T47D (cell line): Measurements from ENCODE around the gene SOX2.
A peak's percentile ranks its signal among the peaks of the same experiment; 100 is the strongest.

Experiments
- DNase-seq, 2 experiments: peaks; one replicate each; pipeline versions ENCODE4 v3.0.0 to v3.0.0-alpha.2; 2011 to 2012; ENCODE audit warnings: low read depth in 1 of 2, low spot score in 1 of 2
- JUND ChIP-seq: IDR thresholded peaks from 2 replicates; pipeline ENCODE4 v1.6.1; 2012; ENCODE audit warnings: low read depth
- in situ Hi-C: cut with HindIII; loops from 2 replicates; pipeline ENCODE4 v1.10.0; 2016; ENCODE audit warnings: low sequenced_read_pairs, low pct_unique_long_range_greater_than_20kb

SOX2 gene

GRCh38 chr3:181719991-181720680 is 8.4 kb downstream of the SOX2 start:
- DNase-seq, result no peak
- TF ChIP-seq JUND, result no peak
- in situ Hi-C loops, result no loop called here

GRCh38 chr3:181721046-181721875 is 9.5 kb downstream of the SOX2 start:
- no peak for TF ChIP-seq JUND
- in situ Hi-C loops, result no loop called here
- DNase-seq, result peak; percentile 81 to 84

DNA sequence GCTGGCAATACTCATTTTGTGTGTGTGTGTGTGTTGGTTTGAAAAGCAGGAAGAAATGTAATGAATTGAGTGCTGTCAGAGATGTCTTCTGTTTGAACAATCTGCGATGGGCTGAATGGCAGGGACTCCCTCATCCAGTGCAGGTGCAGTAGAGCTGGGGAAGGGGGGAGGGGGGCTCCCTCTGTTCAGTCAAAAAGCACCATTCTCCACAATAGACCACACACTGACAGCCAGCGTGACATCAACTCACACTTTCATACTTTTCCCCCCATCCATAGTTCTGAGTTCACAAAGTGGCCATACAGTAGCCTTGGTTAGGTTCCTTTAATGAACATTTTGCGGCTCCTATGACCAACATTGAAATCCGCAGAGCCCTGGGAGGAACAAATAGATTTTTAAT is 10.4 kb downstream of the SOX2 start:
- no peak for DNase-seq
- TF ChIP-seq JUND, result no peak
- in situ Hi-C loops, result no loop called here

DNA sequence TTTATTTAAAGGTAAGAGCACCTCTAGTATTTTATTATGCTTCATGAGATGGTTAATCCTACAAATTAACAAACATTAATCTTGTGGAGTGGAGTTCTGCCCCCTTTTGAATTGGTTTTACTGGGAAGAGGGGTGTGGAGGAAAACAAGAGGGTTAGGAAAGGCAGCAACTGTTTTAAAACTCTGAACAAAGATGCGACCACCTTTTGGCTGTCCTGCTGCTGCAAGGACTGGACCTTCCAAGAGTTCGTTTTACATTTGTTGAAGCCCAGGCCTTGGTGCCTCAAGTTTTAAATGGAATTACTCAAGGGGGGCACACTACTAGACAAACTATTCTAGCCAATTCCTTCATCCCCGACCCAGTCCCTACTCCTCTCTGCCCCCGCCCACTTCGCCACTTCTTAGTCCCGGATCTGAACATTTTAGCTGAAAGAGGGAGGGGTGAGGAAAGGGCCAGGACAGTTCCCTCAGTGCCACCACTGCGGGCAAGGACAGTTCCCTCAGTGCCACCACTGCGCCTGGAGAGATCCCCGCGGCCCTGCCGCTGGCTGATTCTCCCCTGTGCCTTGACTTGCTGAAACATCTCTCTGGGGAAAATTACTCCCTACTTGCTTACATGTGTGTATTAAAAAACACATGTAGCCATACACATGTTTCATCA is 11.2 kb downstream of the SOX2 start:
- in situ Hi-C loops, result no loop called here
- no peak for DNase-seq
- no peak for TF ChIP-seq JUND

GRCh38 chr3:181723625-181724191 is 12.0 kb downstream of the SOX2 start:
- in situ Hi-C loops, result no loop called here
- no peak for TF ChIP-seq JUND

DNA sequence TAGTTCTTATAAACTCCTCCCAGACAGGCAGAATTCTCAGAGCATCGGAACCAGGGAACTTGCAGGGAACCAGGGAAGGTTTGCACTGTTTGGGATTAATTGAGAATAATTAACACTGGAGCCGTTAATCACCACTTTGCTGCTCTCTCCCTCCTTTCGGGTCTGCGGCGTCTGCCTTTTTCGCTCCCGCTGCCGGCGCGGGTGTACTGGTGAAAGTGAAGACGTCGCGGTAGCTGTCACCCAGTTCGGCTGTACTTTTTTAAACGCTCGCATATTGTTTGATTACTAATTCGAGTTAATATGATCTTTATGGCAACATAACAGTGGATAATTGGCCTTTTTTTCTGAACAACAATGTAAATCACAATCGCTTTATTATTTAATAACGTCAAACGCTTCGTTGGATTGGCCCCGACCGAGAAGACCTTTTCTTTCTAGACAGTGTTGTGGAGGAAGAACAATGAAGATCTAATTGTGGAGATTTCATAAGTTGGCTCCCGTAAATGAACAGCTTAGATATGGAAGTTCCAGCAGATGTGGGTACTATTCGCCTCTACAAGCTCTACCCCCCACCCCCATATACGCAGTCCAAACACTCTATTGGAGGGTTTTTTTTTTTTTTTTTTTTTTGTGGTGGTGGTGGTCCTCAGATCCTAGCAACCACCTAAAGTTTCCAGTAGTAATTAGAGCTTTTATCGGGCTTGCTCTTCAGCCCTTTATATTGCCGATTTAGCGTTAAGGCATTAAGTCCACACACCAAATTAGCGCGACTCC is 12.7 kb downstream of the SOX2 start:
- in situ Hi-C loops, result no loop called here
- DNase-seq, result no peak
- TF ChIP-seq JUND, result no peak

More at GRCh38 chr3:181723625-181724191, 12.0 kb downstream of the SOX2 start:
- DNase-seq, result no peak

- DNase-seq, result no peak
- no peak for TF ChIP-seq JUND
- in situ Hi-C loops, result no loop called here
Observed at GRCh38 chr3:181725131-181725731, 13.5 kb downstream of the SOX2 start.

- no peak for TF ChIP-seq JUND
- DNase-seq, result no peak
- in situ Hi-C loops, result no loop called here
Observed at GRCh38 chr3:181725830-181726229, 14.1 kb downstream of the SOX2 start.

DNA sequence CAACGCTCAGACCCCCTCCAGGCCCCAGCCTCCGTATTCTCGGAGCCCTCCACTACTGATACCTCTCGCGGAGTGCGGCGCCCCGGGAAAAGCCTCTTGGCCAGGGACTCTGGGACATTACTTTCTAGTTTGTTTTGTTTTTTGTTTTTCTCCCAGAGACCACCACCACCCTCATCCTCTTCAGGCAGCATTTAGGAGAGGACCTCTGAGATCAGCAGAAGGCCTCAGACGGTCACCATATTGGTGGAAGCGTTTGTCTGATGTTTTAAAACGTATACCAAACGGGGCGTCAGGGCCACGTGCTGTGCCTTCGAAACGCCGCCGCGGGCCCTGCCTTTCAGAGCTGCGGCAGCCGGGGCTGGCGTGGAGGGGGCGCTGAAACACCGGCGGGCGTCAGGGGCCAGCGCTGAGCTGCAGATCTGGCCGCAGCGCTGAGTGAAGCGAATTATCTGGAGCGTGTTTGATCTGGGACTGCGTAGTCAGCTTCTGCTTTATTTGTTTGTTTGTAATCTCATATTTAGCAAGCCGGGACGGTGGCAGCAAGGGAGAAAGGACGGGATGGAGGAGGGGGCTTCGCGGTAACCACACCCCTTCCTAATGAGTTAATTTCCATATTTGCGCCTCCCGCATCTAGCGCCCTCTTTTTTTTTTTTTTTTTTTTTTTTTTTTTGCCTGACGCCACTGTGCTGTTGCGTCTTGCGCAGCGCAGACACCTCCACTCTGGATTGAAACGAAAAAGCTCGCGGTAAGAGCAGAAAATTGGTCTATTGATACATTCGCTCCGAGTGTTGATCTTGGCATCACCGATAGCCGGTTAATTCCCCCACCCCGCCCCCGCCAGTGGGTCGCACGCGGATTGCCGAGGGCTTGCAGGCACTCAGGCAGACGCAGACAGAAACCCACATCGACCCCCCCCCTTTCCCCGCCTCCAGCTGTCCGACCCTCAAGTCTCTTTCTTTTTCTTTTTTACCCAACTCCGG is 14.9 kb downstream of the SOX2 start:
- DNase-seq, result no peak
- TF ChIP-seq JUND, result no peak
- in situ Hi-C loops, result no loop called here

GRCh38 chr3:181727341-181728032 is 15.8 kb downstream of the SOX2 start:
- in situ Hi-C loops, result no loop called here
- no peak for TF ChIP-seq JUND
- DNase-seq, result no peak
